Measurements from ENCODE around the gene JAKMIP2. TPM values are rescaled to one million over a fixed set of nuclear protein-coding genes. Genes with fewer than 3 reads are reported as not detected.
A peak's percentile ranks its signal among the peaks of the same experiment; 100 is the strongest.

The JAKMIP2 gene
- total RNA-seq, 1 experiment from 2014 or later: 67.4 TPM

DNA sequence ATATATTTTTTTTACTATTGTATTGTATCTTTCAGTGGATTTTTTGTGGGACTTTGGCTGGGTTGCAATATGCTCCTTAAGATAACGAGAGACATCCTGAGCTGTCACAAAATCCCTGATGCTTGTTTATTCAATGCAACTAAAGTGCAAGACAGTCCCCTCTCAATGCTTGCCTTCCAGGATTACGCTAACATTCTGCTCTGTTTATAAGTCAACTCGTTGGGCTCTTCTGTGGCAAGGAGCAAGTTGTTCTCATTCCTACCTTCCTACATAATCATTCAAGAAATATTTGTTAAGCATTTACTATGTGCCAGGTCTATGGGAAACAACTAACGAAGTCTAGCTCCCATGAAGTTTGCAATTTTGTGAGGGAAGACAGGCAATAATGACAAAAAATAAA is 40.4 kb downstream of the JAKMIP2 start:
- H3K27me3 ChIP-seq (replicated peaks; ENCODE audit: insufficient read depth, low read depth, low read length, poor library complexity): no peaks in the 10 kb centered on the region
- ChIA-PET POLR2A (ENCODE audit: low non-redundant PET) (interaction anchor here (0.6 kb wide), 1 partner anchor 32 kb away, joined by 3 read pairs; no protein-coding TSS in a partner anchor), CTCF (no interaction called here)
- no peak overlapping the region for H3K4me3 ChIP-seq (ENCODE audit: low read depth, low read length, poor library complexity, severe bottlenecking)
- H3K9me3 ChIP-seq (ENCODE audit: low read depth, low read length, poor library complexity, severe bottlenecking): no peaks in the 10 kb centered on the region
- TF ChIP-seq, protein P1, sequence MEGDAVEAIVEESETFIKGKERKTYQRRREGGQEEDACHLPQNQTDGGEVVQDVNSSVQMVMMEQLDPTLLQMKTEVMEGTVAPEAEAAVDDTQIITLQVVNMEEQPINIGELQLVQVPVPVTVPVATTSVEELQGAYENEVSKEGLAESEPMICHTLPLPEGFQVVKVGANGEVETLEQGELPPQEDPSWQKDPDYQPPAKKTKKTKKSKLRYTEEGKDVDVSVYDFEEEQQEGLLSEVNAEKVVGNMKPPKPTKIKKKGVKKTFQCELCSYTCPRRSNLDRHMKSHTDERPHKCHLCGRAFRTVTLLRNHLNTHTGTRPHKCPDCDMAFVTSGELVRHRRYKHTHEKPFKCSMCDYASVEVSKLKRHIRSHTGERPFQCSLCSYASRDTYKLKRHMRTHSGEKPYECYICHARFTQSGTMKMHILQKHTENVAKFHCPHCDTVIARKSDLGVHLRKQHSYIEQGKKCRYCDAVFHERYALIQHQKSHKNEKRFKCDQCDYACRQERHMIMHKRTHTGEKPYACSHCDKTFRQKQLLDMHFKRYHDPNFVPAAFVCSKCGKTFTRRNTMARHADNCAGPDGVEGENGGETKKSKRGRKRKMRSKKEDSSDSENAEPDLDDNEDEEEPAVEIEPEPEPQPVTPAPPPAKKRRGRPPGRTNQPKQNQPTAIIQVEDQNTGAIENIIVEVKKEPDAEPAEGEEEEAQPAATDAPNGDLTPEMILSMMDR (conservative IDR thresholded peaks at IDR 0.05; ENCODE audit: low read depth, low read length): no peak
- TF ChIP-seq EZH2 (IDR thresholded peaks at IDR 0.05; ENCODE audit: borderline replicate concordance, low read depth, low read length, poor library complexity, severe bottlenecking): no peak
- peak; percentile 50 for DNase-seq (ENCODE audit: low spot score)
- H3K36me3 ChIP-seq (ENCODE audit: insufficient read depth, low read length, poor library complexity, severe bottlenecking): no peaks in the 10 kb centered on the region
- peaks cover 90% of the 10 kb centered on the region for H3K4me1 ChIP-seq (ENCODE audit: insufficient read depth, low read length, poor library complexity, severe bottlenecking)
- H3K27ac ChIP-seq (ENCODE audit: low read depth, low read length, poor library complexity, severe bottlenecking): peak overlapping the region; percentile 92
- no TSS peak for BruUV-seq (replicated peaks)
- intact Hi-C loops (cut with micrococcal nuclease; ENCODE audit: unreplicated experiment): loop anchor here (2.0 to 10.0 kb wide), 3 partner anchors 31 to 1740 kb away; no protein-coding TSS in a partner anchor

DNA sequence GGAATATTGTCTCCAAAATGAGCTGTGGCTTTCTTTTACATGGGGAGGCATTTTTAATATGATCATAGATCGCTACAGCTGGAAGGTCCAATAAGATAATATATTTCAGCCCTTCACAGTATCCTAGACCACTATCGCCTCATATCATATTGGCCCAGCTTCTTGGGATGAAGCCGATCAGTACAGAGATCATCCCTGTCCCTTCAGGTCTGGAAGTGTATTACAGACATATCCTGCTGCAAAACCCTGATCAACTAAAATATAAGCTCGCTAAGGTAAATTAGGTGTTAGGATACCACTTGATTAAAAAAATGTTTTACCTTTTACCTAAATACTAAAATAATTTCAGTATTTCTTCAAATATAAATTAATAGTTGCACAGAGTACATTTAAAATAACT is 41.7 kb downstream of the JAKMIP2 start:
- Histone ChIP-seq H3K9me3 (ENCODE audit: low read depth, low read length, poor library complexity, severe bottlenecking) (no peaks in the 10 kb centered on the region), H3K4me3 (ENCODE audit: low read depth, low read length, poor library complexity, severe bottlenecking) (no peak overlapping the region), H3K36me3 (ENCODE audit: insufficient read depth, low read length, poor library complexity, severe bottlenecking) (no peaks in the 10 kb centered on the region), H3K27me3 (replicated peaks; ENCODE audit: insufficient read depth, low read depth, low read length, poor library complexity) (no peaks in the 10 kb centered on the region), H3K4me1 (ENCODE audit: insufficient read depth, low read length, poor library complexity, severe bottlenecking) (peaks cover 87% of the 10 kb centered on the region), H3K27ac (ENCODE audit: low read depth, low read length, poor library complexity, severe bottlenecking) (peak overlapping the region; percentile 22)
- TF ChIP-seq EZH2 (IDR thresholded peaks at IDR 0.05; ENCODE audit: borderline replicate concordance, low read depth, low read length, poor library complexity, severe bottlenecking): no peak
- intact Hi-C loops (cut with micrococcal nuclease; ENCODE audit: unreplicated experiment): loop anchor here (5.0 to 10.0 kb wide), 2 partner anchors 194 to 1739 kb away; no protein-coding TSS in a partner anchor
- no TSS peak for BruUV-seq (replicated peaks)
- DNase-seq (ENCODE audit: low spot score): no peak
- ChIA-PET CTCF (no interaction called here), POLR2A (ENCODE audit: low non-redundant PET) (no interaction called here)

DNA sequence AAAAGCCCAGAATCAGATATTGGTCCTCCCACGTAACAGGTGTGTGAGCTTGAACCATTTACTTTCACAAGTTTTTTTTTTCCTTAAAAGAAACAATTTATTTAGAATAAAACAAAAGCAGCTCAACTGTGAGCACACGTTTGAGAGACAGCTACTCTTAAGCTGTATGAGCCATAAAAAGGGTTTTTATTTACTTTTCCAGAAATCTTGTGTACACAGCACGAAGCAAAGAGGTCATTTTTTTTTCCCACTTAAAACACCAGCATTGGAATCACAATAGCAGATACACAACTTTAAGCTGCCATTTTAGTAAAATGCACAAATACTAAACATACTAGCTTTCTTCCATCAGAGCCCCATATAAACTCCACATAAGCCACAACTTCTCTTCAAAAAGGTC is 44.6 kb downstream of the JAKMIP2 start:
- Histone ChIP-seq H3K4me1 (ENCODE audit: insufficient read depth, low read length, poor library complexity, severe bottlenecking) (peaks cover 63% of the 10 kb centered on the region), H3K9me3 (ENCODE audit: low read depth, low read length, poor library complexity, severe bottlenecking) (no peaks in the 10 kb centered on the region), H3K27me3 (replicated peaks; ENCODE audit: insufficient read depth, low read depth, low read length, poor library complexity) (no peaks in the 10 kb centered on the region), H3K27ac (ENCODE audit: low read depth, low read length, poor library complexity, severe bottlenecking) (no peak overlapping the region), H3K4me3 (ENCODE audit: low read depth, low read length, poor library complexity, severe bottlenecking) (no peak overlapping the region), H3K36me3 (ENCODE audit: insufficient read depth, low read length, poor library complexity, severe bottlenecking) (no peaks in the 10 kb centered on the region)
- no TSS peak for BruUV-seq (replicated peaks)
- ChIA-PET CTCF (no interaction called here), POLR2A (ENCODE audit: low non-redundant PET) (no interaction called here)
- intact Hi-C loops (cut with micrococcal nuclease; ENCODE audit: unreplicated experiment): no loop called here
- TF ChIP-seq, protein P1 (conservative IDR thresholded peaks at IDR 0.05; ENCODE audit: low read depth, low read length): no peak
- DNase-seq (ENCODE audit: low spot score): no peak

DNA sequence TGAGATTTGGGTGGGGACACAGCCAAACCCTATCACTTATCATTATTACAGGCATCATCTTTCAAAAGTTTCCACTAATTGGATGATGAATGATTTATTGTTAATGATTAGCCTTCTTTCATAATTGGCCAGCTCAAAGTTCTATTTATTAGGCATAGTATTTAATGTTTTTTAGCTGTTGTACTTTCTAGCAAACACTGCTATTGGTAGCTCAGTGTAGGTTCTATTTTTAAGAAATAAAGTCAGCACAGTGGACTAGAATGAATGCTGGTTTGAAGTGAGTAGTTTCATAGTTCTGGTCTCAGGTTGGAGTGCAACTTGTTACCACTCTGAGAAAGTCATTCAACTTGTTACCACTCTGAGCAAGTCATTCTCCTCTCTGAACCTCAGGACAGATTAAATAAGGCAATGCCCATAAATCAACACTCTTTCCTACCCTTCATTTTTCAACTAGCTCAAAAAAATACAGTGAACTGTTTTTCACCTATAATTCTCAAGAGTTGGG is 46.9 kb downstream of the JAKMIP2 start:
- no peak for DNase-seq (ENCODE audit: low spot score)
- no peak overlapping the region for H3K4me3 ChIP-seq (ENCODE audit: low read depth, low read length, poor library complexity, severe bottlenecking)
- intact Hi-C loops (cut with micrococcal nuclease; ENCODE audit: unreplicated experiment): loop anchor here (1.0 kb wide), 1 partner anchor 47 kb away; no protein-coding TSS in a partner anchor
- no peak for TF ChIP-seq EZH2 (IDR thresholded peaks at IDR 0.05; ENCODE audit: borderline replicate concordance, low read depth, low read length, poor library complexity, severe bottlenecking)
- TF ChIP-seq, protein P1 (conservative IDR thresholded peaks at IDR 0.05; ENCODE audit: low read depth, low read length): no peak
- H3K9me3 ChIP-seq (ENCODE audit: low read depth, low read length, poor library complexity, severe bottlenecking): no peaks in the 10 kb centered on the region
- no TSS peak for BruUV-seq (replicated peaks)
- H3K36me3 ChIP-seq (ENCODE audit: insufficient read depth, low read length, poor library complexity, severe bottlenecking): no peaks in the 10 kb centered on the region
- H3K4me1 ChIP-seq (ENCODE audit: insufficient read depth, low read length, poor library complexity, severe bottlenecking): peaks cover 59% of the 10 kb centered on the region
- POLR2A ChIA-PET (ENCODE audit: low non-redundant PET): no interaction called here
- H3K27me3 ChIP-seq (replicated peaks; ENCODE audit: insufficient read depth, low read depth, low read length, poor library complexity): no peaks in the 10 kb centered on the region
- H3K27ac ChIP-seq (ENCODE audit: low read depth, low read length, poor library complexity, severe bottlenecking): no peak overlapping the region
- CTCF ChIA-PET: no interaction called here

Data from A673 (cell line).